HEK293T (cell line): ENCODE results near the gene LILRA5.

Experiments used
- FOXK2 ChIP-seq: fragments of 450-650 bp; IDR thresholded peaks from 2 replicates; pipeline ENCODE4 v1.6.1; 2016; ENCODE audit warnings: mild to moderate bottlenecking
- FOXM1 ChIP-seq: fragments of 450-650 bp; IDR thresholded peaks from 2 replicates; pipeline ENCODE4 v1.6.1; 2017; ENCODE audit warnings: mild to moderate bottlenecking, borderline replicate concordance
- PKNOX1 ChIP-seq: fragments of 450-650 bp; IDR thresholded peaks from 2 replicates; pipeline ENCODE4 v1.6.1; 2016

- TF ChIP-seq FOXK2 = no peak
- TF ChIP-seq FOXM1 = no peak
- TF ChIP-seq PKNOX1 = no peak
Measured at GRCh38 chr19:54339646-54340358, 26.8 kb upstream of the LILRA5 start.
